HG02798 (cell line): Measurements from ENCODE around the gene MALRD1.
"Not testable (repeated sequence)": the region's sequence is repeated elsewhere in the genome, so short reads cannot be mapped to it uniquely, and the experiment has no call there.

Experiments used
- ATAC-seq: cut with Tn5 transposase; IDR thresholded peaks from one replicate; pipeline ENCODE4 v1.9.1; 2021; ENCODE audit warnings: mild to moderate bottlenecking; ENCODE audit not compliant: unreplicated experiment, poor library complexity

The MALRD1 gene

DNA sequence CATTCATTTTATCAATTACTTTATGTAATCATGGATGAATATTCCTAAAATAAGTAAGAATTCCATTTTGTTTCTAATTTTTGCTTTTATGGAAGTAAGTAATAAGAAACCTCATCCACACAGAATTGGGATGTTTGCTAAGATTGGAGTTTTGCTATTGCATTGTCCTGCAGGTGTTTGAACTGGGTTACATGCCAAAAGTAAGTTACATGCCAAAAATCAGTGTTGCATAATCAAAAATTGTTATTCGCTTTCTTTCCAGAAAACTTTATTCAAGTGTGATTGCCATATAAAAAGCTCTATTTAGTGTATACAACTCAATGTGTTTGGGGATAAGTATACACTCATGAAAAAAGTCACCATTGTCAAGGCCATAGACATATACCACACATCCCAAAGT, 420.9 kb downstream of the MALRD1 start:
- ATAC-seq: no peak

GRCh38 chr10:19479854-19480253, 431.3 kb downstream of the MALRD1 start:
- ATAC-seq: no peak

GRCh38 chr10:19480353-19480752, 431.8 kb downstream of the MALRD1 start:
- ATAC-seq: no peak

DNA sequence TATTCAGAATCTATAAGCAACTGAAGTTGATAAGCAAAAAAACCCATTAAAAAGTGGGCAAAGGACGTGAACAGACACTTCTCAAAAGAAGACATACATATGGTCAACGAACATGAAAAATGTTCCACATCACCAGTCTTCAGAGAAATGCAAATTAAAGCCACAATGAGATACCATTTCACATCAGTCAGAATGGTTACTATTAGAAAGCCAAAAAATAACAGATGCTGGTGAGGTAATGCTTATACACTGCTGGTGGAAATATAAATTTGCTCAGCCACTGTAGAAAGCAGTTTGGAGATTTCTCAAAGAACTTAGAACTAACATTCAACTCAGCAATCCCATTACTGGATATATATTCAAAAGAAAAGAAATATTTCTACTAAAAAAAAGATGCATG, 434.8 kb downstream of the MALRD1 start:
- no peak for ATAC-seq

DNA sequence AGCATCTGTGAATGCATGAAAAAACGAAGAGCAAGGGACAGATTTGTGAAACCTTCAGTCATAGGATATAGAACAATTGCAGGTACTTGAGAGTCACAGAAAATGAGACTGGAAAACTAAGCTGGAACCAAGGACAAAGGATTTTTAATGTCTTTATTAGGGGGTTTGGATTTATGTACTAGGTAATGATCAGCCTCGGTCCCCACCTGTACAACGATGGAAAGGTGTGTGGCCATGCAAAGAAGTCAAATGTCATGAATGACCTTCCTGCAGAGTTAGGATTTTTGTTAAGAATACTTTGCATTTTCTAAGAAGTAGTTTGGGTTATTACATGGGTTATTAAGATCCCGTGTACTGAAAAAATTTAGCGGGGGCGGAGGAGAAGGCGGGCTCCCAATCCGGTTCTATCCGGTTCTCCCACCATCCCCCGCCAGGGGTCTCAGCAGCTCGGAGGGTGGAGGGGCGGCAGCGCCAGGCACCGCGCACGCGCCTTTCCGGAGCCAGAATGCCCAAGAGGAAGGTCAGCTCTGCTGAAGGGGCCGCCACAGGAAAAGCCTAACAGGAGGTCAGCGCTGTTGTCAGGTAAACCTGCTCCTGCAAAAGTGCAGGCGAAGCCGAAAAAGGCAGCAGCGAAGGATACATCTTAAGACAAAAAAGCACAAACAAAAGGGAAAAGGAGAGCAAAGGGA, 440.1 kb downstream of the MALRD1 start:
- ATAC-seq: peak; percentile 48

DNA sequence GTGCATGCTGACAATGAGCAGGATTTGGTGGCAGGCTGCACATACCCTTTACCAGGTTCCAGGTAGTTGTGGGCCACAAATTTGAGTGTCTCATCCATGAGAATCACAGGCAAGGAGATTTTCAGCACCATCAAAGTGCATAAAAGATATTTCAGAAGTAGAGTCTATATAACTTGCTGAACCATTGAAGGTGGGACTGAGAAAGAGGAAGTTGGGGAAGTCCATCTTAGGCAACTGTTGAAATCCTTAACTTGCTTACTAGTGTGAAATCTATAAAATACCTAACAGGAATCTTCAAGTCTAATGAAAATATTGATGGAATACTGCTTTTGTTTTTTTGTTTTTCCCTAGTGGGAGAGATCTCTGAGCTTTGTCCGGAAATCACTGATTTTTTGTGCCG, 442.6 kb downstream of the MALRD1 start:
- ATAC-seq: no peak

DNA sequence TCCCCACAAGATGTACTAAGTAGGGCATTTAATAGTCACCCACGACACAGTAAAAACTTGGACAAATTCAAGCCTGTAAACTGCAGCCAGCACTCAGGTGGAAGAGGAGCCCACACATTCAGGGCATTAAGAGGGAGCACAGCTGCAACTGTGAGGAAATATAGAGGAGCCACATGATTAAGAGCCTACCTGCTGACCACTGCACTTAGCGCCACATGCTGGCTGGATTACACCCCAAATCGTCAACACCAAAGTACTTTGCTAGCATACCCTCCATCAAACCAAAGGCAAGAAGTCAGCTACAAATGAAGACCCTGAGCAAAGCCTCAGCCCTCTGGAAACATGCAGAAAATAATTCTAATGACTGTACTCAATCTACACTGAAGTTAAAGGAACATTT, 445.3 kb downstream of the MALRD1 start:
- no peak for ATAC-seq

- no peak for ATAC-seq
Measured at GRCh38 chr10:19497026-19497425, 448.4 kb downstream of the MALRD1 start.

- no peak for ATAC-seq
Measured at GRCh38 chr10:19498393-19499290, 450.0 kb downstream of the MALRD1 start.

GRCh38 chr10:19499291-19499770, 450.7 kb downstream of the MALRD1 start:
- no peak for ATAC-seq

DNA sequence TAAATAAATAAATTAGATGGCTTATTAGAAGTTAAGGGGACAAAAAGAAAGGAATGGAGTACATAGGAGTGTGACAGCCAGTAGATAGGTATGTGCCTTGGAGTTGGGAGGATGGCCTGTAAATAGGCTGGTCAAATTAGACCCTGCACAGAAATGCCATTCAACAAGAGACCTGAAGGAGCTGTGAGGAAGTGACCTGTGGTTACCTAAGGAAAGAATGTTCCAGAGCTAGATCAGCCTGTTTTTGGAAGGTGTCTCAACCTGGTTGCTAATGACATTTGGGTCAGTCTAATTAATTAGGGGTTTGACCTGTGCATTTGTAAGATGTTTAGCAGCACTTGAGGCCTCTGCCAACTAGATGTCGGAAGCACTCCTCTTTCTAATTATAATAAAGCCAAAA, 452.4 kb downstream of the MALRD1 start:
- no peak for ATAC-seq

DNA sequence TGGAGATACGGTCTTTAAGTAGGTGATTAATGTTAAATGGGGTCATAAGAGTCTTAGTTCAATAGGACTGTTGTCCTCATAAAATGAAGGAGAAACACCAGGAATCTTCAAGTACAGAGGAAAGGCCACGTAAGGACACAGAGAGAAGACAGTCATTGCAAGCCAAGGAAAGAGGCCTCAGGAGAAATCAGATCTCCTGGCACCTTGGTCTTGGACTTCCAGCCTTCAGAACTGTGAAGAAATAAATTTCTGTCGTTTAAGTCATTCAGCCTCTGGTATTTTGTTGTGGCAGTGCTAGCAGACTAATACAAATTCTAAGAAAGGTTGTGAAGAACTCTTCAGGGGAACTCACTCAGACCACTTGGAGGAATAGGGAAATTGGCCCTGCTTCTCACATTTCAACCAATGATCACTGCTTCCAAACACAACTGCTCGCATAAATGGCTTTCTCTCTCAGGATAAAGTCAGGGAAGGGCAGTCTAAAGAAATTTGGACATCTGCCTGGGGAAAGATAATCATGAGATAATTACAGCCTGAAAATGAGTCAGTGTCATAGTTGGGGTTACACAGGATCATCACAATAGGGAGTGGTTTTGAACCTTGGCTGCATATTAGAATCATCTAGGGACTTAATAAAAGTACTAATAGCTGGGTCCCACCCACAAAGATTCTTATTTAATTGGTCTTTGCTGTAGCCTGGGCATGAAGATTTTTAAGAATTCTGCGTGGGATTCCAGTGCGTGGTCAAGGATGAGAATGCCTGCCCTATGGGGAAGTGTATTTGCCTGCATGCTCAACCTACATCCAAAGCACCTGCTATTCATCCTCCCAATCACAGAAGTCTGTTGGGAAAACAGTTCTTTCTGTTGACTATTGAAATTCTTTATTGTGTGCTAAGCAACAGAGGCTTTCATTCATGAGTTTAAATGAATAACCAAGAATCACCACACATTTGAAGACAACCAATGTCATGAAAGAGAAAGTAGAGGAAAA, 457.0 kb downstream of the MALRD1 start:
- no peak for ATAC-seq

DNA sequence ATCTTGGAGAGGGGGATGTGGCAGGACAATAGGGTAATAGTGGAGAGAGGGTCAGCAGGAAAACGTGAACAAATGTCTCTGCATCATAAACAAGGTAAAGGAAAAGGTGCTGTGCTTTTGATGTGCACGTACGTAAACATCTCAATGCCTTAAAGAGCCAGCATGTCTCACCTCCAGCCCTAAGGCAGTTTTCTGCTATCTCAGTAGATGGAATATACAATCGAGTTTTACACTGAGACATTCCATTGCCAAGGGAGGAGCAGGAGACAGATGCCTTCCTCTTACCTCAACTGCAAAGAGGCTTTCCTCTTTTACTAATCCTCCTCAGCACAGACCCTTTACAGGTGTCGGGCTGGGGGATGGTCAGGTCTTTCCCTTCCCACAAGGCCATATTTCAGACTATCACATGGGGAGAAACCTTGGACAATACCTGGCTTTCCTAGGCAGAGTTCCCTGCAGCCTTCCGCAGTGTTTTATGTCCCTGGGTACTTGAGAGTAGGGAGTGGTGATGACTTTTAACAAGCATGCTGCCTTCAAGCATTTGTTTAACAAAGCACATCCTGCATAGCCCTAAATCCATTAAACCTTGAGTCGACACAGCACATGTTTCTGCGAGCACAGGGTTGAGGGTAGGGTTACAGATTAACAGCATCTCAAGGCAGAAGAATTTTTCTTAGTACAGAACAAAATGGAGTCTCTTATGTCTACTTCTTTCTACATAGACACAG, 461.6 kb downstream of the MALRD1 start:
- not testable (repeated sequence) for ATAC-seq

DNA sequence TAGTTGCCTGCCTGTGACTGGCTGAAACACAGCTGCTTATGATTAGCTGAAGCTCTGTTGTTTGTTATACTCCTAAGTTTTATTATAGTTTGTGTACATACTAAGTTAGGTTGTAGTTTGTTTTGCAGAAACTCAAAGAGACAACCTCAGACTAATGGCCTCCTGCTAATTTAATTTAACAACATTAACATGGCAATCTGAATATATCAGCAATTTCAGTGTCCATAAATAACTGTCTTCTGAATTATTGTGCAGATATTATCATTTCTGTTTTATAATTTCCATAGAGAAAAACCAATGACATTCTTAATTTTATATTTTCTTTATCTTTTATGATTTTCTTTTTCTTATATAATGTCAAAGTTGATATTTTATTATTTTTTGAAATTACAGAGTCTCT, 469.5 kb downstream of the MALRD1 start:
- ATAC-seq: no peak

DNA sequence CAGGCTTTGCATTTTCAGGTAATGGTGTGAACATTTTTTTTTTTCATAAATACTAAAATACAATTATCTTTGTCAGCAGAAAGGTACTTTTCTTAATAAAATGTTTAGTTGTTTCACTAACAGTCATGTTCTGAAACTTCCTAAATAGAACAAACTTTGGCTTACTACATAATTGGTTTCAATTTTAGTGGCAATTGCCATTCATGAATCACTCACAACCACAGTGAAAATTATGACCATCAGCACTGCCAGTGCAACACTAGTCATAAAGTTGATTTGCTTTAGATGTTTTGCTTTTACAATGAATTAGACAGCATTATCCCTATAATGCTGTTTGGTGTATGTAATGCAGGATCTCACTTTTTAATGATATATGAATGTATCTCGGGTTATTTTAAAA, 470.0 kb downstream of the MALRD1 start:
- no peak for ATAC-seq

GRCh38 chr10:19531324-19531723, 482.7 kb downstream of the MALRD1 start:
- ATAC-seq: no peak

DNA sequence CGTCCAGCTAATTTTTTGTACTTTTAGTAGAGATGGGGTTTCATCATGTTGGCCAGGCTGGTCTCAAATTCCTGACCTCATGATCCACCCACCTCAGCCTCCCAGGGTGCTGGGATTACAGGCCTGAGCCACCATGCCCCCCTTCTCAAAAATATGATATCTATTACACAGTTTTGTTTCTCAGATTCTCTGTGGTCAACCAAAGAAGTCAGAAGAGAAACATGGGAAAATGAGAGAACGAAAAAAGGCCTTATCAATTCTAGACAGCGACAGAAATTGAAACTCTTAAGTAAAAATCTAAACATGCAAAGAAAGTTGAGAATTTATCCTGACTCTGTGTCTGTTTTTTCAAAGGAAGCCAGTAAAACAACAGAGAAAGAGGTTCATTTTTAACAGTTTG, 483.8 kb downstream of the MALRD1 start:
- ATAC-seq: no peak

- ATAC-seq: no peak
Measured at GRCh38 chr10:19541299-19541698, 492.7 kb downstream of the MALRD1 start.

- ATAC-seq: no peak
Measured at GRCh38 chr10:19546224-19546623, 497.6 kb downstream of the MALRD1 start.

- ATAC-seq: no peak
Measured at GRCh38 chr10:19549503-19549902, 500.9 kb downstream of the MALRD1 start.
